OCI-LY1 (cell line): Measurements from ENCODE around the gene CHMP3.

Experiments used
- CTCF ChIP-seq: fragments of 200-600 bp; sonication (generic), shearing (Covaris generic); IDR thresholded peaks from 2 replicates; pipeline ENCODE4 v1.5.1; 2017; ENCODE audit warnings: mild to moderate bottlenecking, antibody characterized with exemption, low read length, moderate library complexity, mixed read lengths
- EZH2 ChIP-seq: fragments of 200-600 bp; sonication (generic), shearing (Covaris generic); IDR thresholded peaks from 2 replicates; pipeline ENCODE4 v1.8.0; 2017; ENCODE audit warnings: borderline replicate concordance, mixed run types, mild to moderate bottlenecking, antibody characterized with exemption, low read length, moderate library complexity, mixed read lengths

DNA sequence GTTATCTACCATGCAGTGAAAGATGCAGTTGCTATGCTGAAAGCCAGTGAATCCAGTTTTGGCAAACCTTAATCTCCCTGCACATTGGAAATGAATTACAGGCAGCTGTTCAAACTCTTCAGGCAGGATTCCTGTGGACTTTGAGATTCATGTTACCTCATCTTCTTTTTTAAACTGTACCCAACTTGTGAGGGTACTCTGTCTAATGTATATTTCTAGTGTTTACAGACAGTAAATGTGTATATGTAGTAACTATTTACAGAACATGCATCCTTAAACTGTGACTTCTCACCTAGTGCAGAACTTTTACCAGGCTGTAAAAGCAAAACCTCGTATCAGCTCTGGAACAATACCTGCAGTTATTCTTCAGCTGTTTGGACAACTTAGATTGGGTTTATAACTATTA is 71.2 kb downstream of the CHMP3 start:
- no peak for TF ChIP-seq CTCF
- no peak for TF ChIP-seq EZH2
